GM23338 (cell line): ENCODE data around the gene LOXL1. TPM values are rescaled to one million over a fixed set of nuclear protein-coding genes. Genes with fewer than 3 reads are reported as not detected.

Experiments
- ATAC-seq: fragments of 200-7000 bp; cut with Tn5 transposase; 3 replicates; pipeline ENCODE4 v1.9.1; 2020
- DNase-seq: peaks from one replicate; pipeline ENCODE4 v3.0.0-alpha.2; 2015; ENCODE audit warnings: low spot score
- H2AFZ ChIP-seq: fragments of 200-600 bp; sonication (generic); 2 replicates; pipeline ENCODE4 v1.8.0; 2016; ENCODE audit warnings: antibody characterized with exemption, mild to moderate bottlenecking, moderate library complexity
- H3F3A ChIP-seq: fragments of 200-600 bp; sonication (generic); replicated peaks from 2 replicates; pipeline ENCODE4 v1.8.0; 2017; ENCODE audit warnings: antibody characterized with exemption, mixed run types, low read depth
- H3K27ac ChIP-seq: fragments of 200-600 bp; sonication (generic); 2 replicates; pipeline ENCODE4 v1.6.1; 2016; ENCODE audit warnings: low read depth
- H3K27me3 ChIP-seq: fragments of 200-600 bp; sonication (generic); 2 replicates; pipeline ENCODE4 v1.8.0; 2016; ENCODE audit warnings: mild to moderate bottlenecking, mixed run types, moderate library complexity; ENCODE audit not compliant: insufficient read depth
- H3K36me3 ChIP-seq: fragments of 200-600 bp; sonication (generic); 2 replicates; pipeline ENCODE4 v1.8.0; 2016; ENCODE audit warnings: mild to moderate bottlenecking; ENCODE audit not compliant: insufficient read depth
- H3K4me1 ChIP-seq: fragments of 200-600 bp; sonication (generic); 2 replicates; pipeline ENCODE4 v1.8.0; 2016; ENCODE audit warnings: mild to moderate bottlenecking, moderate library complexity; ENCODE audit not compliant: insufficient read depth
- H3K4me2 ChIP-seq: fragments of 200-600 bp; sonication (generic); 2 replicates; pipeline ENCODE4 v1.7.1; 2017; ENCODE audit warnings: mixed run types
- H3K4me3 ChIP-seq: fragments of 200-600 bp; sonication (generic); 2 replicates; pipeline ENCODE4 v1.6.1; 2016; ENCODE audit warnings: mixed run types
- H3K79me2 ChIP-seq: fragments of 200-600 bp; sonication (generic); replicated peaks from 2 replicates; pipeline ENCODE4 v1.8.0; 2017; ENCODE audit warnings: mild to moderate bottlenecking; ENCODE audit not compliant: insufficient read depth
- H3K9me2 ChIP-seq: fragments of 200-600 bp; sonication (generic); 2 replicates; pipeline ENCODE4 v1.8.0; 2017; ENCODE audit not compliant: insufficient read depth
- H4K20me1 ChIP-seq: fragments of 200-600 bp; sonication (generic); replicated peaks from 2 replicates; pipeline ENCODE4 v1.8.0; 2017; ENCODE audit warnings: mild to moderate bottlenecking; ENCODE audit not compliant: insufficient read depth
- H3K27ac Mint-ChIP-seq: 2 replicates; pipeline ENCODE4 v1.8.0; 2020; ENCODE audit warnings: inconsistent platforms, mild to moderate bottlenecking, moderate library complexity, mixed read lengths
- H3K27me3 Mint-ChIP-seq: 3 replicates; pipeline ENCODE4 v1.8.0; 2022; ENCODE audit warnings: low read depth, mild to moderate bottlenecking, moderate library complexity, mixed read lengths, inconsistent platforms; ENCODE audit not compliant: insufficient read depth, poor library complexity
- H3K36me3 Mint-ChIP-seq: 3 replicates; pipeline ENCODE4 v1.8.0; 2021; ENCODE audit warnings: low read depth, mild to moderate bottlenecking, inconsistent platforms, moderate library complexity, mixed read lengths
- H3K4me1 Mint-ChIP-seq: 3 replicates; pipeline ENCODE4 v1.8.0; 2020; ENCODE audit warnings: mild to moderate bottlenecking, inconsistent platforms, mixed read lengths
- H3K4me3 Mint-ChIP-seq: 3 replicates; pipeline ENCODE4 v1.8.0; 2021; ENCODE audit warnings: moderate library complexity, mild to moderate bottlenecking, inconsistent platforms, mixed read lengths
- H3K9me3 Mint-ChIP-seq: 3 replicates; pipeline ENCODE4 v1.8.0; 2020; ENCODE audit warnings: moderate library complexity, mild to moderate bottlenecking, inconsistent platforms, mixed read lengths
- EZH2 ChIP-seq: fragments of 200-600 bp; sonication (generic); IDR thresholded peaks from one replicate; pipeline ENCODE4 v1.8.0; 2017; ENCODE audit warnings: antibody characterized with exemption, mild to moderate bottlenecking, low read depth; ENCODE audit not compliant: unreplicated experiment
- EZH2phosphoT487 ChIP-seq: fragments of 200-600 bp; sonication (generic); IDR thresholded peaks from one replicate; pipeline ENCODE4 v1.8.1; 2018; ENCODE audit warnings: antibody characterized with exemption; ENCODE audit not compliant: unreplicated experiment
- NANOG ChIP-seq: IDR thresholded peaks from 2 replicates; pipeline ENCODE4 v1.6.1; 2016; ENCODE audit warnings: antibody characterized with exemption, borderline replicate concordance
- POLR2AphosphoS5 ChIP-seq: IDR thresholded peaks from 2 replicates; pipeline ENCODE4 v1.6.1; 2016; ENCODE audit warnings: antibody characterized with exemption, low read depth
- REST ChIP-seq: IDR thresholded peaks from one replicate; pipeline ENCODE4 v1.6.1; 2018; ENCODE audit warnings: antibody characterized with exemption; ENCODE audit not compliant: unreplicated experiment
- STAT1 ChIP-seq: IDR thresholded peaks from one replicate; pipeline ENCODE4 v1.6.1; 2016; ENCODE audit warnings: antibody characterized with exemption; ENCODE audit not compliant: unreplicated experiment
- polyA plus RNA-seq: library from polyadenylated mRNA; unstranded; fragments of >200 nt; fragmentation: Nextera tagmentation; extraction: Ambion mirVana; gene quantifications from 2 replicates; pipeline ENCODE4 v1.2.1, GENCODE V29; 2016
- total RNA-seq: library from RNA; depleted of rRNA; stranded (reverse); fragments of >200 nt; shearing (Covaris generic); gene quantifications from 2 replicates; pipeline ENCODE4 v1.2.3, GENCODE V29; 2014

The LOXL1 gene
- total and polyA plus RNA-seq, 2 experiments from 2014 or later = 6.9 to 10.8 TPM

DNA sequence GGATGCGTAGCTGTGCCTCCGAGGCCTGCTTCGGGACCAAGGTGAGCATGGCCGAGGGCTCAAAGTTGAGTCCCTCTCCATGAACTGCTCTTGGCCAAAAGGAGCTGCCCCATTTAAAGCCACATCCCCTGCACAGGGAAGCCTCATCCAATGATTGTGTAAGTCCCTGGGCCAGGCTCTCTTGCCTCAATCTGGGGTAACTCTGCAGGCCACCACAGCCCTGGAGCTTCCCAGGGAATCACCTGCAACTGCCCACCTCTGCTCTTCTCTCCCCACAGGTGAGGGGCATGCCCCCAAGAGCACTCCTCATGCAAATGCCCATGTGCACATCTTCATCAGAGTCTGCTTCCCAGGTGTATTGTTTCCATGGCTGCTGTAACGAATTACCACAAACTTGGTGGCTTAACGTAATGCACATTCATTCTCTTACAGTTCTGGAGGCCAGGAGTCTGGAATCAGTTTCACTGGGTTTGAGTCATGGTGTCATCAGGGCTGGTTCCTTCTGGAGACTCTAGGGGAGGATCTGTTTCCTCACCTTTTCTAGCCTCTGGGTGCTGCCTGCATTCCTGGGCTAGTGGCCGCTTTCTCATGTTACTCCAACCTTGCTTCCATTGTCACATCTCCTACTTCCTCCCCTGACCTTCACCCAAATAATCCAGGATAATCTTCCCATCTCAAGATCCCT is 25.0 kb upstream of the LOXL1 start:
- peaks cover 3% of the 10 kb centered on the region for H3K4me1 Mint-ChIP-seq

DNA sequence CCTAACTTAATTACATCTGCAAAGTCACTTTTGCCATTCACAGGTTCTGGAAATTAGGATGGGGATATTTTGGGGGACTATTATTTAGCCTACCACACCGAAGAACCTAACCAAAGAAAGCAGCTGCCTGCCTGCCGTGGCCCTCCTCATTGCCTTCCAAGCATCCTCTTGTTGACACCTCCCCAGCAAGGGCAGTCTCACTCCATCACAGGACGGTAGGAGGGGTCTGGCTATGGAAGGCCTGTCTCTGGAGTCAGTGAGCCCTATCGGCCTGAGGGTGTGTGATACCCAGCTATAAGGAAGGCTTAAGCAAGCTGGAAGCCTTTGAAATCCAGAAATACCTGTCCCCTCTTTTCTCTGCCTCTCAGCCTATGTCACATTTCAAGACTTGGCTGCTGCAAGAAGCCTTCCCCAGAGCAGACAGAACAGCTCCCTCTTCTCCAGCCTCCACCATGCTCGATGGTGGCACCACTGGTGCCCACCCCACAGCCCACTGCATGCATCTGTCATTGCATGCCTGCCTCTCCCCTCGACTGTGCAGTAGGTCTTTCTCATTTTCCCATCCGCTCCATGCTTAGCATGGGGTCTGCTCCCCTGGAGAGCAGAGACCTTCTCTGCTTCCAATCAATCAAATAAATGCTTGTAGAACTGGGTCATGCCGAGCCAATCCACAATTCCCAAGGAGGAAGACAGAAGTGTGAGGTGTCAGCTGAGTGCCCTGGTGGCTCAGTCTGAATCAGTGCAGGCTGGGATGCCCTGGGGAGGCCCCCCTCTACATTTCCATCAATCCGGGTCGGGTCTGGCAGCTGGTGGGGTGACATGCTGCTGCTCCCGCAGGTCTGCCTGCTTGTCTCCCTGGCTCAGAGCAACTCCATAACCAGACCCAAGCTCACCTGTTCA is 23.9 kb upstream of the LOXL1 start:
- Histone ChIP-seq H3K79me2 (no peaks in the 10 kb centered on the region), H3K4me2 (no peak overlapping the region), H3K27me3 (no peaks in the 10 kb centered on the region), H3K27ac (no peak overlapping the region), H3K9me2 (no peaks in the 10 kb centered on the region), H3K4me1 (no peaks in the 10 kb centered on the region), H3K36me3 (no peaks in the 10 kb centered on the region), H2AFZ (no peak overlapping the region), H3K4me3 (no peak overlapping the region), H4K20me1 (no peaks in the 10 kb centered on the region), H3F3A (no peaks in the 10 kb centered on the region)
- ATAC-seq (no peak), DNase-seq (no peak)
- Mint-ChIP-seq H3K4me1 (peaks cover 3% of the 10 kb centered on the region), H3K27me3 (peaks cover 5% of the 10 kb centered on the region), H3K9me3 (no peaks in the 10 kb centered on the region), H3K4me3 (no peak overlapping the region), H3K36me3 (no peaks in the 10 kb centered on the region), H3K27ac (no peak overlapping the region)
- TF ChIP-seq REST (no peak), POLR2AphosphoS5 (no peak), STAT1 (no peak), EZH2 (no peak)

More for the DNA sequence above, 25.0 kb upstream of the LOXL1 start:
- DNase-seq (no peak), ATAC-seq (no peak)
- no peaks in the 10 kb centered on the region for H3K36me3 Mint-ChIP-seq
- H3K9me3 Mint-ChIP-seq = no peaks in the 10 kb centered on the region
- no peak overlapping the region for H2AFZ ChIP-seq
- no peak overlapping the region for H3K4me2 ChIP-seq
- H3K27me3 Mint-ChIP-seq = peaks cover 5% of the 10 kb centered on the region
- H3K27me3 ChIP-seq = no peaks in the 10 kb centered on the region
- no peaks in the 10 kb centered on the region for H3K4me1 ChIP-seq
- H3K79me2 ChIP-seq = no peaks in the 10 kb centered on the region
- H3K9me2 ChIP-seq = no peaks in the 10 kb centered on the region
- H4K20me1 ChIP-seq = no peaks in the 10 kb centered on the region
- no peak overlapping the region for H3K27ac Mint-ChIP-seq
- no peaks in the 10 kb centered on the region for H3F3A ChIP-seq
- no peak overlapping the region for H3K27ac ChIP-seq
- H3K36me3 ChIP-seq = no peaks in the 10 kb centered on the region
- no peak overlapping the region for H3K4me3 ChIP-seq
- TF ChIP-seq EZH2phosphoT487 (no peak), STAT1 (no peak), NANOG (no peak), REST (no peak)
- H3K4me3 Mint-ChIP-seq = no peak overlapping the region
